DOHH2 (cell line): ENCODE measurements around the gene CTSW.

Source experiments
- H3F3A ChIP-seq: fragments of 200-600 bp; sonication (generic), shearing (Covaris generic); 2 replicates; pipeline ENCODE4 v1.6.0; 2016; ENCODE audit warnings: antibody characterized with exemption, mild to moderate bottlenecking; ENCODE audit not compliant: control insufficient read depth, insufficient read depth
- H3K27ac ChIP-seq: fragments of 200-600 bp; sonication (generic); 2 replicates; pipeline ENCODE4 v1.5.1; 2014; ENCODE audit warnings: low read depth, mild to moderate bottlenecking, low read length, moderate library complexity
- H3K27me3 ChIP-seq: fragments of 200-600 bp; sonication (generic); 2 replicates; pipeline ENCODE4 v1.6.1; 2014; ENCODE audit warnings: mild to moderate bottlenecking, low read length, mixed read lengths; ENCODE audit not compliant: control insufficient read depth
- H3K36me3 ChIP-seq: fragments of 200-600 bp; sonication (generic); 2 replicates; pipeline ENCODE4 v1.6.1; 2014; ENCODE audit warnings: mild to moderate bottlenecking, low read length, moderate library complexity, mixed read lengths; ENCODE audit not compliant: control insufficient read depth
- H3K4me1 ChIP-seq: fragments of 200-600 bp; sonication (generic); 2 replicates; pipeline ENCODE4 v1.6.1; 2014; ENCODE audit warnings: mild to moderate bottlenecking, low read length, mixed read lengths; ENCODE audit not compliant: control insufficient read depth
- H3K4me2 ChIP-seq: fragments of 200-600 bp; sonication (generic); 2 replicates; pipeline ENCODE4 v1.6.0; 2014; ENCODE audit warnings: mild to moderate bottlenecking, low read length, moderate library complexity
- H3K4me3 ChIP-seq: fragments of 200-600 bp; sonication (generic); 2 replicates; pipeline ENCODE4 v1.5.1; 2014; ENCODE audit warnings: mild to moderate bottlenecking, low read length, mixed read lengths
- H3K79me2 ChIP-seq: fragments of 200-600 bp; sonication (generic); 2 replicates; pipeline ENCODE4 v1.6.1; 2014; ENCODE audit warnings: mild to moderate bottlenecking, low read length, mixed read lengths; ENCODE audit not compliant: control insufficient read depth
- H3K9me2 ChIP-seq: fragments of 200-600 bp; sonication (generic); replicated peaks from 2 replicates; pipeline ENCODE4 v1.6.1; 2014; ENCODE audit warnings: mild to moderate bottlenecking, low read length, mixed read lengths; ENCODE audit not compliant: control insufficient read depth
- H3K9me3 ChIP-seq: fragments of 200-600 bp; sonication (generic); 2 replicates; pipeline ENCODE4 v1.6.1; 2014; ENCODE audit warnings: antibody characterized with exemption, low read length, mixed read lengths; ENCODE audit not compliant: control insufficient read depth, insufficient read depth
- H4K20me1 ChIP-seq: fragments of 200-600 bp; sonication (generic); 2 replicates; pipeline ENCODE4 v1.6.0; 2014; ENCODE audit warnings: low read depth, mild to moderate bottlenecking, antibody characterized with exemption, low read length, moderate library complexity; ENCODE audit not compliant: control insufficient read depth, insufficient read depth
- EZH2phosphoT487 ChIP-seq: fragments of 200-600 bp; sonication (generic); IDR thresholded peaks from 2 replicates; pipeline ENCODE4 v1.6.1; 2017; ENCODE audit warnings: borderline replicate concordance, mild to moderate bottlenecking, antibody characterized with exemption, low read length, moderate library complexity, mixed read lengths
- TF ChIP-seq, protein P1 (sequence below): fragments of 200-600 bp; sonication (generic); IDR thresholded peaks from one replicate; pipeline ENCODE4 v1.5.1; 2014; ENCODE audit warnings: antibody characterized with exemption, mild to moderate bottlenecking, low read depth, low read length; ENCODE audit not compliant: poor library complexity, severe bottlenecking

Gene CTSW

GRCh38 chr11:65863889-65864705 lies 15.5 kb upstream of the CTSW start:
- peaks cover 63% of the 10 kb centered on the region for H3K36me3 ChIP-seq
- H3K9me2 ChIP-seq: no peaks in the 10 kb centered on the region
- H3K4me3 ChIP-seq: no peak overlapping the region
- H4K20me1 ChIP-seq: no peaks in the 10 kb centered on the region; the same call in 1 of the 2 replicates
- no peak for TF ChIP-seq EZH2phosphoT487
- TF ChIP-seq, protein P1, sequence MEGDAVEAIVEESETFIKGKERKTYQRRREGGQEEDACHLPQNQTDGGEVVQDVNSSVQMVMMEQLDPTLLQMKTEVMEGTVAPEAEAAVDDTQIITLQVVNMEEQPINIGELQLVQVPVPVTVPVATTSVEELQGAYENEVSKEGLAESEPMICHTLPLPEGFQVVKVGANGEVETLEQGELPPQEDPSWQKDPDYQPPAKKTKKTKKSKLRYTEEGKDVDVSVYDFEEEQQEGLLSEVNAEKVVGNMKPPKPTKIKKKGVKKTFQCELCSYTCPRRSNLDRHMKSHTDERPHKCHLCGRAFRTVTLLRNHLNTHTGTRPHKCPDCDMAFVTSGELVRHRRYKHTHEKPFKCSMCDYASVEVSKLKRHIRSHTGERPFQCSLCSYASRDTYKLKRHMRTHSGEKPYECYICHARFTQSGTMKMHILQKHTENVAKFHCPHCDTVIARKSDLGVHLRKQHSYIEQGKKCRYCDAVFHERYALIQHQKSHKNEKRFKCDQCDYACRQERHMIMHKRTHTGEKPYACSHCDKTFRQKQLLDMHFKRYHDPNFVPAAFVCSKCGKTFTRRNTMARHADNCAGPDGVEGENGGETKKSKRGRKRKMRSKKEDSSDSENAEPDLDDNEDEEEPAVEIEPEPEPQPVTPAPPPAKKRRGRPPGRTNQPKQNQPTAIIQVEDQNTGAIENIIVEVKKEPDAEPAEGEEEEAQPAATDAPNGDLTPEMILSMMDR: no peak
- no peak overlapping the region for H3K27ac ChIP-seq
- no peaks in the 10 kb centered on the region for H3K27me3 ChIP-seq
- H3F3A ChIP-seq: peaks cover 9% of the 10 kb centered on the region; the same call in 1 of the 2 replicates
- H3K9me3 ChIP-seq: no peaks in the 10 kb centered on the region
- H3K79me2 ChIP-seq: peaks cover 22% of the 10 kb centered on the region
- no peak overlapping the region for H3K4me2 ChIP-seq
- peaks cover 23% of the 10 kb centered on the region for H3K4me1 ChIP-seq

GRCh38 chr11:65864706-65865471 lies 14.7 kb upstream of the CTSW start:
- H3K27ac ChIP-seq: no peak overlapping the region
- H3K36me3 ChIP-seq: peaks cover 63% of the 10 kb centered on the region
- peaks cover 12% of the 10 kb centered on the region; the same call in 1 of the 2 replicates for H3F3A ChIP-seq

DNA sequence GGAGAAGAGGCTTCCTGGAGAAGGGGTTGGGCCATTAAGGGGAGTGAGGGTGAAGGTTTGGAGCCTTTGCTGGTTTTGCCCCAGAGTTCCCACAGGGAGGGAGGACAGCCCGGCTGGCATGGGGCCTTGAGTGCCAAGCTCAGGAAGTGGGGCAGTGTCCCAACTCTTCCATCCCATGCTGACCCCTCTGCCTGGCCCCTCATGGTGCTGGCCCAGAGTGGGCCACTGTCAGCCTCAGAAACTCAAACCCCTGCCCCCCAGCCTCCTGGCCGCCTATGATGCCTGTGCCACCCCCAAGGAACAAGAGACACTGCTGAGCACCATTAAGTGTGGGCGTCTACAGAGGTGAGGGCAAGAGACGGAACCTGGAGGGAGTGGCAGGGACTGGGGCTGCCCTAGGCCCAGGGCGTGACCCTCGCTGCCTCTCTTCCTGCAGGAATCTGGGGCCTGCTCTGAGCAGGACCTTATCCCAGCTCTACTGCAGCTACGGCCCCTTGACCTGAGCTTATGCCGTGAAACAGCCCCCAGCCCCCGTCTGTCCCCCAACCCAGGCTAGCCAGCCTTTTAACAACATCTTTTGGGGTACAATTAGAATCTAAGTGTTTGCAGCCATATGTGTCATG lies 14.0 kb upstream of the CTSW start:
- TF ChIP-seq, protein P1: no peak
- no peak for TF ChIP-seq EZH2phosphoT487
- H3K4me1 ChIP-seq: peaks cover 22% of the 10 kb centered on the region
- no peak overlapping the region for H3K4me3 ChIP-seq
- H3K27me3 ChIP-seq: no peaks in the 10 kb centered on the region; the same call in 1 of the 2 replicates
- H3K36me3 ChIP-seq: peaks cover 63% of the 10 kb centered on the region
- no peaks in the 10 kb centered on the region for H3K9me2 ChIP-seq
- peaks cover 22% of the 10 kb centered on the region for H3K79me2 ChIP-seq
- no peaks in the 10 kb centered on the region for H3K9me3 ChIP-seq
- H4K20me1 ChIP-seq: no peaks in the 10 kb centered on the region; the same call in 1 of the 2 replicates
- no peak overlapping the region for H3K4me2 ChIP-seq
- no peak overlapping the region for H3K27ac ChIP-seq
- peaks cover 12% of the 10 kb centered on the region; the same call in 1 of the 2 replicates for H3F3A ChIP-seq

More at GRCh38 chr11:65864706-65865471, 14.7 kb upstream of the CTSW start:
- no peak overlapping the region for H3K4me3 ChIP-seq
- no peaks in the 10 kb centered on the region for H3K9me2 ChIP-seq
- TF ChIP-seq, protein P1: no peak
- no peak for TF ChIP-seq EZH2phosphoT487
- no peak overlapping the region for H3K4me2 ChIP-seq
- no peaks in the 10 kb centered on the region; the same call in 1 of the 2 replicates for H3K27me3 ChIP-seq
- H3K9me3 ChIP-seq: no peaks in the 10 kb centered on the region
- no peaks in the 10 kb centered on the region; the same call in 1 of the 2 replicates for H4K20me1 ChIP-seq
- H3K4me1 ChIP-seq: peaks cover 19% of the 10 kb centered on the region
- peaks cover 22% of the 10 kb centered on the region for H3K79me2 ChIP-seq
